ENCODE measurements around the gene IFITM5. TPM values are rescaled to one million over a fixed set of nuclear protein-coding genes. Genes with fewer than 3 reads are reported as not detected.

The IFITM5 gene
- total RNA-seq, 2 donors from 2014 or later = not detected

- ATAC-seq (ENCODE audit: insufficient number of reproducible peaks, low FRiP score, low read depth) (no peak), DNase-seq (ENCODE audit: low spot score) (no peak)
- H3K36me3 ChIP-seq = no peaks in the 10 kb centered on the region
- peaks cover 0 to 9% of the 10 kb centered on the region in 2 donors for H3K4me1 ChIP-seq (ENCODE audit: control insufficient read depth in 1 of 2, low read depth in 2 of 2)
- H3K27me3 ChIP-seq (replicated peaks; ENCODE audit: insufficient read depth) = no peaks in the 10 kb centered on the region
- no peak for TF ChIP-seq CTCF (IDR thresholded peaks at IDR 0.05)
- H3K27ac ChIP-seq = no peak overlapping the region
- no peaks in the 10 kb centered on the region for H3K9me3 ChIP-seq
- H3K4me3 ChIP-seq = no peak overlapping the region
These were observed 41.5 kb upstream of the IFITM5 start for GRCh38 chr11:340539-341512.

- Histone ChIP-seq H3K27me3 (replicated peaks; ENCODE audit: insufficient read depth) (no peaks in the 10 kb centered on the region), H3K4me3 (no peak overlapping the region), H3K27ac (no peak overlapping the region), H3K9me3 (no peaks in the 10 kb centered on the region), H3K4me1 (ENCODE audit: control insufficient read depth in 1 of 2, low read depth in 2 of 2) (peaks cover 0 to 10% of the 10 kb centered on the region in 2 donors), H3K36me3 (no peaks in the 10 kb centered on the region)
- no peak for TF ChIP-seq CTCF (IDR thresholded peaks at IDR 0.05)
- no peak for DNase-seq (ENCODE audit: low spot score)
- no peak for ATAC-seq (ENCODE audit: insufficient number of reproducible peaks, low FRiP score, low read depth)
These were observed 40.6 kb upstream of the IFITM5 start for GRCh38 chr11:339963-340362.

- Histone ChIP-seq H3K27me3 (replicated peaks; ENCODE audit: insufficient read depth) (no peaks in the 10 kb centered on the region), H3K9me3 (no peaks in the 10 kb centered on the region), H3K27ac (no peak overlapping the region), H3K4me1 (ENCODE audit: control insufficient read depth in 1 of 2, low read depth in 2 of 2) (peaks cover 0 to 10% of the 10 kb centered on the region in 2 donors), H3K36me3 (no peaks in the 10 kb centered on the region), H3K4me3 (no peak overlapping the region)
- ATAC-seq (ENCODE audit: insufficient number of reproducible peaks, low FRiP score, low read depth) = no peak
- DNase-seq (ENCODE audit: low spot score) = no peak
- no peak for TF ChIP-seq CTCF (IDR thresholded peaks at IDR 0.05)
These were observed 38.4 kb upstream of the IFITM5 start for GRCh38 chr11:337711-338110.

- Histone ChIP-seq H3K27me3 (replicated peaks; ENCODE audit: insufficient read depth) (no peaks in the 10 kb centered on the region), H3K4me1 (ENCODE audit: control insufficient read depth in 1 of 2, low read depth in 2 of 2) (peaks cover 0 to 10% of the 10 kb centered on the region in 2 donors), H3K27ac (peak overlapping the region in 1 of 2 donors; percentile 10), H3K36me3 (no peaks in the 10 kb centered on the region), H3K9me3 (no peaks in the 10 kb centered on the region), H3K4me3 (no peak overlapping the region)
- no peak for DNase-seq (ENCODE audit: low spot score)
- ATAC-seq (ENCODE audit: insufficient number of reproducible peaks, low FRiP score, low read depth) = no peak
- TF ChIP-seq CTCF (IDR thresholded peaks at IDR 0.05) = no peak
These were observed 37.4 kb upstream of the IFITM5 start for GRCh38 chr11:336659-337198.
